GM12873 (cell line): ENCODE measurements around the gene FOXD1.

Experiments used
- CTCF ChIP-seq: IDR thresholded peaks from 2 replicates; pipeline ENCODE4 v1.5.1; 2012; ENCODE audit warnings: low read depth, mild to moderate bottlenecking, moderate library complexity, low read length, control low read depth; ENCODE audit not compliant: insufficient read depth; ENCODE audit errors: missing control alignments

Gene FOXD1

GRCh38 chr5:73441378-73441777, 7.2 kb downstream of the FOXD1 start:
- TF ChIP-seq CTCF: no peak

GRCh38 chr5:73440262-73440661, 8.3 kb downstream of the FOXD1 start:
- no peak for TF ChIP-seq CTCF

- TF ChIP-seq CTCF: no peak
These were observed 9.7 kb downstream of the FOXD1 start for GRCh38 chr5:73438645-73439470.

- TF ChIP-seq CTCF: no peak
These were observed 10.6 kb downstream of the FOXD1 start for GRCh38 chr5:73437777-73438644.

GRCh38 chr5:73437101-73437776, 11.3 kb downstream of the FOXD1 start:
- TF ChIP-seq CTCF: no peak

GRCh38 chr5:73436535-73437100, 12.0 kb downstream of the FOXD1 start:
- TF ChIP-seq CTCF: no peak
